LNCaP clone FGC (cell line): Measurements from ENCODE around the gene CDCA8.

Experiments used
- DNase-seq: peaks from one replicate; pipeline ENCODE4 v3.0.0-alpha.2; 2011; ENCODE audit warnings: low read depth
- H3K4me3 ChIP-seq: 2 replicates; pipeline ENCODE4 v1.5.1; 2011; ENCODE audit warnings: mild to moderate bottlenecking, low read depth, low read length, control low read depth
- TF ChIP-seq, protein P1 (sequence below): IDR thresholded peaks from 2 replicates; pipeline ENCODE4 v1.5.1; 2012; ENCODE audit warnings: mild to moderate bottlenecking; ENCODE audit not compliant: control insufficient read depth, insufficient read depth; ENCODE audit errors: extremely low read depth

The CDCA8 gene

DNA sequence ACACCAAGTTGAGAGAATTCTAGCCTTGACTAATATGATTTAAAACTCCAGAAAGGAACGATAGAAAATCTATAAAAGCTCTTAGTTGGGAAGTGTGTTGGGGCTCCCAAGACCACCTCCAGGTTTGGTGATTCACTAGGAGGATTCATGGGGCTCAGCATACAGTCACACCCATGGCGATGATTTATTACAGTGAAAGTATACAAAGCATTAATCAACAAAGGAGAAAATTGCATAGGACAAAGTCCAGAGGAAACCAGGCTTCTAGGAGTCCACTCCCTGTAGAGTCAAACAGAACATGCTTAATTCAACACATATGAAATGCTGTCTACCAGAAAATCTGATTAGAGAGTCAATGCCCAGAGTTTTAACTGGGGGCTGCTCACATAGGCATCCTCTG lies 4.8 kb downstream of the CDCA8 start:
- DNase-seq = no peak
- TF ChIP-seq, protein P1, sequence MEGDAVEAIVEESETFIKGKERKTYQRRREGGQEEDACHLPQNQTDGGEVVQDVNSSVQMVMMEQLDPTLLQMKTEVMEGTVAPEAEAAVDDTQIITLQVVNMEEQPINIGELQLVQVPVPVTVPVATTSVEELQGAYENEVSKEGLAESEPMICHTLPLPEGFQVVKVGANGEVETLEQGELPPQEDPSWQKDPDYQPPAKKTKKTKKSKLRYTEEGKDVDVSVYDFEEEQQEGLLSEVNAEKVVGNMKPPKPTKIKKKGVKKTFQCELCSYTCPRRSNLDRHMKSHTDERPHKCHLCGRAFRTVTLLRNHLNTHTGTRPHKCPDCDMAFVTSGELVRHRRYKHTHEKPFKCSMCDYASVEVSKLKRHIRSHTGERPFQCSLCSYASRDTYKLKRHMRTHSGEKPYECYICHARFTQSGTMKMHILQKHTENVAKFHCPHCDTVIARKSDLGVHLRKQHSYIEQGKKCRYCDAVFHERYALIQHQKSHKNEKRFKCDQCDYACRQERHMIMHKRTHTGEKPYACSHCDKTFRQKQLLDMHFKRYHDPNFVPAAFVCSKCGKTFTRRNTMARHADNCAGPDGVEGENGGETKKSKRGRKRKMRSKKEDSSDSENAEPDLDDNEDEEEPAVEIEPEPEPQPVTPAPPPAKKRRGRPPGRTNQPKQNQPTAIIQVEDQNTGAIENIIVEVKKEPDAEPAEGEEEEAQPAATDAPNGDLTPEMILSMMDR = no peak
- H3K4me3 ChIP-seq = no peak overlapping the region

DNA sequence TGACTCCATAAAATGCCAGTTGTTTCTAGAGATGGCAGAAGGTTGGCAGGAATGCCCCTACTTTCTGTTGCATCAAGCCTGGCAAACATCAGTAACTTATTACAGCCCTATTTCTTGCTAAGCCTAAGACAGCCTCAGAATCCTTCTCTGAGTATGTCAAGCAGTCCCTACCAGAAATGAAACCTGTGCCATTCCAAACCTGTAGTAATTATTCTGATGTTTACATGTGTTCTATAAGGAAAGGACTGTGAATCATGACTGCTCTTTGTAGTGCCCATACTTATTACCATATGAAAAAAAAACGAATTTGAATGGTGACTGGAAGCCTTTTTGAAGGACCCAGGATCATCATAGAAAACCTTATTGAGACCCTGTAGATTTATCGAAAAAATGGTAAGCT lies 5.4 kb downstream of the CDCA8 start:
- DNase-seq = no peak
- TF ChIP-seq, protein P1 = no peak
- no peak overlapping the region for H3K4me3 ChIP-seq

DNA sequence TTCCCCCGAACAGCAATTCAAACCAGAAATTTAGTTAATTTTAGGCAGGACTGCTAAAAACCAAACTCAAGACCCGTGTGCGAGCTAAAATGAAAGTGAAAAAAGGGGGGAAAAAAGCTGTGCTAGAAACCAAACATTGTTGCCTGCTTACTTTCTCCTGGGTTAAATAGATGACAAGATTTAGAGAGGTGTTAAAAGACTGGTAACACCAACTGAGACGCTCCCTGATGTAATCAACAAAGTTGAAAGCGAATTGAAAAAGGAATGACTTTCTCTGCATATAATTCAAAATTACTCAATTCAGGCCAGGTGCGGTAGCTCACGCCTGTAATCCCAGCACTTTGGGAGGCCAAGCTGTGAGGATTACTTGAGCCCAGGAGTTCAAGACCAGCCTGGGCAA lies 6.8 kb downstream of the CDCA8 start:
- no peak overlapping the region for H3K4me3 ChIP-seq
- TF ChIP-seq, protein P1 = no peak
- no peak for DNase-seq

DNA sequence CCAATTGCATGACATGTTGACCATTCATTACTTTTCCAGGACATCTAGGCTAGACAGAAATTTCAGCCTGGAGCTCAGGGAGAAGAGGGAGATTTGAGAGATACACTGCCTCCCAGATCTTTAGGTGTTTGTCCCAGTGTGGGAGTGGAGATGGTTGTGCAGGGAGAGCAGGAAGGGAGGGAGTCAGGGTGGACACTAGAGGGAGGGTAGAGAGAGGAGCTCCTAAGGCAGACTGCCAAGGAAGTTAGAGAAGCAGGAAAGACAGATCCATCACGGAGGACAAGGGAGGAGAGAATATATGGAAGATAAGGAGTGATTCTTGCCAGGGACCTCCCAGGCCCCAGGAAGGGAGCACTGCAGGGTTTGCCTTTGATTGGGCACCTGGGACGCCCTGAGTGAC lies 8.7 kb downstream of the CDCA8 start:
- DNase-seq = no peak
- no peak overlapping the region for H3K4me3 ChIP-seq
- TF ChIP-seq, protein P1 = no peak

DNA sequence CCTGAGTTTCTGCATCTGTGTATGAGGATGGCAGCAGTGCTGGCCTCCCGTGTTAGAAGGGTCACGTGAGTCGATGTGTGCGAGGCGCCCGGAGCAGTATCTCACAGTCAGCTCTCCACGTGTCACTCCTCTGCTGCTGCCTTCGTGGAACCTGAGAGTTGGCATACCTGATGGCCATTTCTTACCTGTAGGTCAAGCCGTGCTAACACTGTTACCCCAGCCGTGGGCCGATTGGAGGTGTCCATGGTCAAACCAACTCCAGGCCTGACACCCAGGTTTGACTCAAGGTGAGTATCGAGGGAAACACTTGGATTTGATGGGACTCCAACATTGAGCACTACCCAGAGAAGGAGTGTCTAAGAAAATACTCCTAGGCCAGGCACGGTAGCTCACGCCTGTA lies 10.7 kb downstream of the CDCA8 start:
- no peak for DNase-seq
- no peak overlapping the region for H3K4me3 ChIP-seq
- TF ChIP-seq, protein P1 = no peak

DNA sequence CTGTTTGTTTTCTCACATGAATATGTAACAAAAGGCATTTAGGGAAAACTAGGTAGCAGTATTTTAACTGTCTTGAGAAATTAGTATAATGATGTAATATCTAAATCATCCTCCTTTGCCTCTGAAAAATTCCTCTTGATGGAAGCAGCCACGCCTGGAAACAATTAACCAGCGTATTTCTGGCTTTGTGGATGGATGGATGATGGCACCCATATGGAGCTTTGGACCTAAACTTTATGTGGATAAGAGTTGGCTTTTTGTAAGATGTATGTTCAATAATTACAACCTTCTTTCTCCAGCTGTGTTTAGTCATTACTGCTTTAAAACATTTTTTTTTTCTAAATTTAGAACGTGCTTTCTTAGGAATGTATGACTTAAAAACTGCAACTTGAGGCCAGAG lies 12.7 kb downstream of the CDCA8 start:
- no peak for DNase-seq
- TF ChIP-seq, protein P1 = no peak
- H3K4me3 ChIP-seq = no peak overlapping the region

DNA sequence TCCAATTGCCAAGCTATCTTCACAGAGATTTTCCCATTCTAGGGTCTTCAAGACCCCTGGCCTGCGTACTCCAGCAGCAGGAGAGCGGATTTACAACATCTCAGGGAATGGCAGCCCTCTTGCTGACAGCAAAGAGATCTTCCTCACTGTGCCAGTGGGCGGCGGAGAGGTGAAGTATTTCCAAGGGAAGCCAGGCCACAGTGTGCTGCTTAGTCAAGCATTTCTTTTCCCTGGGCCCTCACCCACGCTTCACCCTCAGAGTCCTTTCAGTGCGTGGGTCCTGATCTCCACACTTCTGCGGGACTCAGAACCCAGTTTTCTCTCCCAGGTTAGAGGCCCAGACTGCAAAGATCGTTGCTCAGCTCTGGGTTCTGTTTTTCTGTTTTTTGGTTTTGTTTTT lies 13.1 kb downstream of the CDCA8 start:
- TF ChIP-seq, protein P1 = no peak
- H3K4me3 ChIP-seq = no peak overlapping the region
- DNase-seq = no peak
